GM12878 (cell line): ENCODE measurements around the gene NDUFB2. TPM values are rescaled to one million over a fixed set of nuclear protein-coding genes. Genes with fewer than 3 reads are reported as not detected.

Source experiments
- ATAC-seq: fragments of 200-7000 bp; cut with Tn5 transposase; 3 replicates; pipeline ENCODE4 v1.9.1; 2020; ENCODE audit warnings: mild to moderate bottlenecking, moderate library complexity
- BruUV-seq: library from RNA; stranded (reverse); fragments of 400-500 nt; replicated peaks from 2 replicates; lab custom pipeline; 2021; lab: Mats Ljungman, UMichigan
- CTCF ChIA-PET: fragments of 300-600 bp; sonication (Branson Sonifier 250); formaldehyde crosslinking; extraction: SDS; loops from one replicate; lab custom pipeline; 2021; ENCODE audit warnings: inconsistent platforms; lab: Yijun Ruan, JAX
- POLR2A ChIA-PET: fragments of 350-600 bp; formaldehyde crosslinking; extraction: SDS; loops from one replicate; lab custom pipeline; 2021; ENCODE audit warnings: inconsistent platforms; lab: Charles Lee
- RAD21 ChIA-PET: fragments of 300-600 bp; sonication (Branson Sonifier 250); formaldehyde crosslinking; loops from one replicate; lab custom pipeline; 2023; ENCODE audit warnings: antibody characterized with exemption; ENCODE audit not compliant: unreplicated experiment; lab: Charles Lee
- SMC1A ChIA-PET: fragments of 300-600 bp; sonication (Branson Sonifier 250); formaldehyde crosslinking; loops from one replicate; lab custom pipeline; 2023; ENCODE audit not compliant: unreplicated experiment, uncharacterized antibody; lab: Charles Lee
- DNase-seq: peaks from one replicate; pipeline ENCODE4 v3.0.0-alpha.2; 2011; ENCODE audit warnings: low read depth, low spot score
- FAIRE-seq: peaks from 3 replicates; lab custom pipeline; 2011; peaks lifted over from hg19 to GRCh38; lab: Jason Lieb, UNC
- H2AFZ ChIP-seq: 2 replicates; pipeline ENCODE4 v1.6.0; 2011; ENCODE audit warnings: low read depth, low read length, control low read depth; ENCODE audit not compliant: control insufficient read depth
- H3K27ac ChIP-seq: 2 replicates; pipeline ENCODE4 v1.5.1; 2011; ENCODE audit warnings: control low read depth; ENCODE audit not compliant: control insufficient read depth, insufficient read depth
- H3K27me3 ChIP-seq, 2 experiments: replicated peaks in 1 of 2; 2 replicates each; pipeline versions ENCODE4 v1.6.0 to v1.6.1; 2011; ENCODE audit warnings: low read length in 1 of 2; ENCODE audit not compliant: control insufficient read depth in 2 of 2, insufficient read depth in 2 of 2
- H3K36me3 ChIP-seq, 2 experiments: 2 replicates each; pipeline ENCODE4 v1.5.1; 2011; ENCODE audit warnings: low read length in 1 of 2; ENCODE audit not compliant: control insufficient read depth in 2 of 2, insufficient read depth in 2 of 2
- H3K4me1 ChIP-seq: 2 replicates; pipeline ENCODE4 v1.6.1; 2011; ENCODE audit warnings: mild to moderate bottlenecking, low read length, moderate library complexity, mixed read lengths; ENCODE audit not compliant: control insufficient read depth, insufficient read depth
- H3K4me2 ChIP-seq: 2 replicates; pipeline ENCODE4 v1.6.0; 2011; ENCODE audit warnings: control low read depth; ENCODE audit not compliant: control insufficient read depth, insufficient read depth
- H3K4me3 ChIP-seq: fragments of 200-600 bp; sonication (generic); 2 replicates; pipeline ENCODE4 v1.5.1; 2016
- H3K79me2 ChIP-seq: 2 replicates; pipeline ENCODE4 v1.6.0; 2011; ENCODE audit warnings: low read length; ENCODE audit not compliant: control insufficient read depth, insufficient read depth
- H3K9ac ChIP-seq: 2 replicates; pipeline ENCODE4 v1.8.0; 2011; ENCODE audit warnings: low read length, control low read depth, mixed read lengths; ENCODE audit not compliant: control insufficient read depth, insufficient read depth
- H3K9me3 ChIP-seq: replicated peaks from 3 replicates; pipeline ENCODE4 v1.5.1; 2011; ENCODE audit warnings: mild to moderate bottlenecking, low read length; ENCODE audit not compliant: control insufficient read depth, insufficient read depth
- H4K20me1 ChIP-seq: 2 replicates; pipeline ENCODE4 v1.6.0; 2011; ENCODE audit not compliant: control insufficient read depth, insufficient read depth
- ATF7 ChIP-seq: fragments of 450-650 bp; IDR thresholded peaks from 2 replicates; pipeline ENCODE4 v1.6.1; 2016; ENCODE audit warnings: low read depth, mild to moderate bottlenecking
- BACH1 ChIP-seq: fragments of 450-650 bp; IDR thresholded peaks from 2 replicates; pipeline ENCODE4 v1.6.1; 2017; ENCODE audit warnings: mild to moderate bottlenecking, borderline replicate concordance
- EED ChIP-seq: sonication (generic); IDR thresholded peaks from 2 replicates; pipeline ENCODE4 v1.6.1; 2016; ENCODE audit warnings: antibody characterized with exemption, low read depth
- IKZF1 ChIP-seq: fragments of 450-650 bp; conservative IDR thresholded peaks from 2 replicates; pipeline ENCODE4 v1.6.1; 2017; ENCODE audit warnings: antibody characterized with exemption, mild to moderate bottlenecking
- IKZF2 ChIP-seq, 2 experiments: fragments of 450-650 bp; IDR thresholded peaks; 2 replicates each; pipeline ENCODE4 v1.6.1; 2017; ENCODE audit warnings: mild to moderate bottlenecking in 2 of 2, moderate library complexity in 2 of 2
- RAD21 ChIP-seq: IDR thresholded peaks from 2 replicates; pipeline ENCODE4 v1.6.1; 2011; ENCODE audit warnings: mild to moderate bottlenecking, low read depth, low read length, moderate library complexity; ENCODE audit not compliant: insufficient read depth
- SMARCA5 ChIP-seq: fragments of 450-650 bp; IDR thresholded peaks from 2 replicates; pipeline ENCODE4 v1.6.1; 2017; ENCODE audit warnings: mild to moderate bottlenecking
- SMC3 ChIP-seq: IDR thresholded peaks from 2 replicates; pipeline ENCODE4 v1.6.1; 2011; ENCODE audit warnings: low read length, improper control_type of control experiment, borderline replicate concordance
- TCF7 ChIP-seq: IDR thresholded peaks from 2 replicates; pipeline ENCODE4 v1.6.1; 2014; ENCODE audit warnings: antibody characterized with exemption, borderline replicate concordance
- ZNF274 ChIP-seq: IDR thresholded peaks from one replicate; pipeline ENCODE4 v1.8.0; 2011; ENCODE audit not compliant: insufficient read length, insufficient read depth
- WGBS: methylation state at CpG from one replicate; pipeline ENCODE4 v1.1.6; 2016; ENCODE audit warnings: low lambda C conversion rate; ENCODE audit not compliant: insufficient replicate concordance, insufficient coverage; ENCODE audit errors: missing lambda C conversion rate; 5-methylcytosine and 5-hydroxymethylcytosine counted together
- in situ Hi-C: fragments of 300-500 bp; cut with MboI; formaldehyde crosslinking; loops from 9 replicates; pipeline ENCODE4 v1.14.3; 2018; ENCODE audit warnings: mixed read lengths
- intact Hi-C: fragments of 100-400 bp; cut with micrococcal nuclease; formaldehyde crosslinking; loops from one replicate; pipeline ENCODE4 v1.14.2; 2022; ENCODE audit not compliant: unreplicated experiment
- polyA plus RNA-seq, 11 experiments: library from polyadenylated mRNA; depleted of rRNA in 4 of 11; unstranded in 6 of 11; stranded (reverse) in 5 of 11; fragments of >200 nt; fragmentation: Nextera tagmentation in 4 of 11; fragmentation: Illumina TruSeq in 1 of 11; extraction: Ambion mirVana in 4 of 11; extraction: Trizol in 1 of 11; gene quantifications; 1 replicate in 1 of 11; 2 replicates in 10 of 11; pipeline versions ENCODE4 v1.2.1 to v1.2.3, GENCODE V29; 2011 to 2016; ENCODE audit warnings: inconsistent platforms in 2 of 11, missing spikeins in 2 of 11, low read depth in 1 of 11
- total RNA-seq, 4 experiments: library from RNA; depleted of rRNA in 3 of 4; stranded (reverse); fragments of >200 nt in 3 of 4; fragmentation: Illumina TruSeq in 1 of 4; extraction: Trizol in 1 of 4; gene quantifications; 2 replicates each; pipeline versions ENCODE4 v1.2.1 to v1.2.3, GENCODE V29; 2013 to 2021
- TF ChIP-seq, protein P1 (sequence below), 3 experiments: IDR thresholded peaks in 2 of 3; conservative IDR thresholded peaks in 1 of 3; 2 replicates each; pipeline ENCODE4 v1.5.1; 2011; ENCODE audit warnings: low read depth in 3 of 3, low read length in 3 of 3, mild to moderate bottlenecking in 3 of 3, control low read depth in 2 of 3, moderate library complexity in 2 of 3, inconsistent platforms in 1 of 3, mixed read lengths in 1 of 3; ENCODE audit not compliant: control insufficient read depth in 2 of 3, insufficient read depth in 1 of 3; ENCODE audit errors: extremely low read depth in 1 of 3

Gene NDUFB2
- total and polyA plus RNA-seq, 10 of the 15 experiments (the other 5 are each of a cell fraction or from before 2014, with no cell fraction given) = 109 to 1,236 (median 323) TPM

DNA sequence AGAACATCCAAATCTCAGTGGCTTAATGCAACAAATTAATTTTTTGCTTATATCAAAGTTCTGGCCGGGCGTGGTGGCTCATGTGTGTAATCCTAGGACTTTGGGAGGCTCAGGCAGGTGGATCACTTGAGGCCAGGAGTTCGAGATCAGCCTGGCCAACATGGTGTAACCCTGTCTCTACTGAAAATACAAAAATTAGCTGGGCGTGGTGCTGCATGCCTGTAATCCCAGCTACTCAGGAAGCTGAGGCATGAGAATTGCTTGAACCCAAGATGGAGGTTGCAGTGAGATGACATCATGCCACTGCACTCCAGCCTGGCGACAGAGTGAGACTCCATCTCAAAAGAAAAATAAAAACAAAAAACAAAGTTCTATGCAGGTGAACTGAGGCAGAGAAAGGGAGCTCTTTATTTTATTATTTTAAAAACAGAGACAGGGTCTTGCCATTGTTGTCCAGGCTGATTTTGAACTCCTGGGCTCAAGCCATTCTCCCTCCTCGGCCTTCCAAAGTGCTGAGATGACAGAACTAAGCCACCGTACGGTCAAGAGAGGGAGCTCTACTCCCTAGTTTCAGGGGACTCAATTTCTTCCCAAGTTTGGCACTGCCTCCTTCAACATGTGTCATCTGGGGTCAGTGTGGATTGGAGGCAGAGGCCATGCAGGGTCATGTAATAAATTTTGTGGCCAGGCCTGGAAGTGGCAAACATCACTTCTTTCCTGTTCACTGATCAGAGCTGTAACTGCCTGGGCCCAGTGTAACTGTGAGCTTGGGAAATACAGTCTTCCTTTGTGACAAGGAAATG is 21.4 kb upstream of the NDUFB2 start:
- peaks cover 39% of the 10 kb centered on the region for H3K4me1 ChIP-seq
- peak overlapping the region; percentile 29; the same call in 1 of the 2 replicates for H3K27ac ChIP-seq
- FAIRE-seq = peak; percentile 23
- H4K20me1 ChIP-seq = no peaks in the 10 kb centered on the region
- H3K36me3 ChIP-seq = 0 out of 4 replicates have a peak, but pooled peaks cover 0 to 3% of the 10 kb centered on the region in 2 experiments
- H3K4me3 ChIP-seq = peak overlapping the region; percentile 49; the same call in 1 of the 2 replicates
- H3K27me3 ChIP-seq = no peaks in the 10 kb centered on the region
- H3K9me3 ChIP-seq = no peaks in the 10 kb centered on the region
- H3K9ac ChIP-seq = no peak overlapping the region
- SMC1A ChIA-PET = interaction anchor here (0.6 to 4.8 kb wide), 22 partner anchors 9 to 338 kb away, joined by 3 to 57 read pairs (median 4); partner anchors contain the start of genes MRPS33 and NDUFB2
- intact Hi-C loops = loop anchor here (1.0 to 5.0 kb wide), 2 partner anchors 247 to 337 kb away; partner anchors contain the start of gene BRAF
- H3K79me2 ChIP-seq = no peaks in the 10 kb centered on the region; the same call in 1 of the 2 replicates
- CTCF ChIA-PET = interaction anchor here (0.6 to 5.6 kb wide), 40 partner anchors 10 to 979 kb away, joined by 3 to 88 read pairs (median 3); partner anchors contain the start of genes MRPS33 and NDUFB2
- H3K4me2 ChIP-seq = peak overlapping the region; percentile 98
- RAD21 ChIA-PET = interaction anchor here (0.6 to 3.5 kb wide), 22 partner anchors 11 to 975 kb away, joined by 3 to 23 read pairs (median 4); partner anchors contain the start of genes MKRN1, MRPS33 and NDUFB2
- 0 out of 2 replicates have a peak, but pooled peaks have one; percentile 9 for TF ChIP-seq IKZF1
- peak; percentile 60 for TF ChIP-seq RAD21
- peak; percentile 63; the same call in 1 of the 2 replicates for TF ChIP-seq ATF7
- TF ChIP-seq TCF7 = no peak
- TF ChIP-seq BACH1 = 0 out of 2 replicates have a peak, but pooled peaks have one; percentile 41
- no peak for TF ChIP-seq ZNF274
- TF ChIP-seq IKZF2 (IDR thresholded peaks at IDR 0.05) = peak in 1 of 2 experiments; percentile 44; a peak in 1 of 4 replicates
- no peak for TF ChIP-seq SMARCA5
- TF ChIP-seq EED = 0 out of 2 replicates have a peak, but pooled peaks have one; percentile 24
- TF ChIP-seq, protein P1, sequence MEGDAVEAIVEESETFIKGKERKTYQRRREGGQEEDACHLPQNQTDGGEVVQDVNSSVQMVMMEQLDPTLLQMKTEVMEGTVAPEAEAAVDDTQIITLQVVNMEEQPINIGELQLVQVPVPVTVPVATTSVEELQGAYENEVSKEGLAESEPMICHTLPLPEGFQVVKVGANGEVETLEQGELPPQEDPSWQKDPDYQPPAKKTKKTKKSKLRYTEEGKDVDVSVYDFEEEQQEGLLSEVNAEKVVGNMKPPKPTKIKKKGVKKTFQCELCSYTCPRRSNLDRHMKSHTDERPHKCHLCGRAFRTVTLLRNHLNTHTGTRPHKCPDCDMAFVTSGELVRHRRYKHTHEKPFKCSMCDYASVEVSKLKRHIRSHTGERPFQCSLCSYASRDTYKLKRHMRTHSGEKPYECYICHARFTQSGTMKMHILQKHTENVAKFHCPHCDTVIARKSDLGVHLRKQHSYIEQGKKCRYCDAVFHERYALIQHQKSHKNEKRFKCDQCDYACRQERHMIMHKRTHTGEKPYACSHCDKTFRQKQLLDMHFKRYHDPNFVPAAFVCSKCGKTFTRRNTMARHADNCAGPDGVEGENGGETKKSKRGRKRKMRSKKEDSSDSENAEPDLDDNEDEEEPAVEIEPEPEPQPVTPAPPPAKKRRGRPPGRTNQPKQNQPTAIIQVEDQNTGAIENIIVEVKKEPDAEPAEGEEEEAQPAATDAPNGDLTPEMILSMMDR (IDR thresholded peaks at IDR 0.05 in 2 of 3, conservative IDR thresholded peaks at IDR 0.05 in 1 of 3; ENCODE audit: control insufficient read depth in 2 of 3, extremely low read depth in 1 of 3, insufficient read depth in 1 of 3, low read depth in 3 of 3, low read length in 3 of 3) = peak; percentile 47 to 57 (median 50); a peak in 5 of 6 replicates
- TF ChIP-seq SMC3 = peak; percentile 17; the same call in 1 of the 2 replicates
- DNase-seq = no peak
- WGBS = 59% methylated on average over 8 of the region's 8 CpGs
- POLR2A ChIA-PET = interaction anchor here (0.5 to 2.4 kb wide), 9 partner anchors 11 to 343 kb away, joined by 3 to 11 read pairs (median 3); partner anchors contain the start of gene NDUFB2
- peak; percentile 15 for ATAC-seq
- in situ Hi-C loops = loop anchor here (10.0 kb wide), 1 partner anchor 340 kb away; the partner anchor contains the start of gene MRPS33
- no TSS peak for BruUV-seq
- H2AFZ ChIP-seq = no peak overlapping the region
